Ovary (tissue), 3 donors: ENCODE measurements around the gene SCEL.

ENCODE experiments used
- EP300 ChIP-seq: sonication (generic); formaldehyde crosslinking; IDR thresholded peaks from one replicate; pipeline ENCODE4 v1.6.1; 2017; ENCODE audit warnings: antibody characterized with exemption
- POLR2A ChIP-seq: fragments of 450-650 bp; IDR thresholded peaks from one replicate; pipeline ENCODE4 v1.6.1; 2017; ENCODE audit warnings: antibody characterized with exemption, mild to moderate bottlenecking, moderate library complexity
- TF ChIP-seq, protein P1 (sequence below), 3 donors: fragments of 450-650 bp in 2 of 3; fragments of 200-600 bp in 1 of 3; IDR thresholded peaks; one replicate each; pipeline versions ENCODE4 v1.5.1 to v1.8.0; 2016 to 2022; ENCODE audit warnings: antibody characterized with exemption in 3 of 3, mild to moderate bottlenecking in 1 of 3
- donor health status: DM: no; HTN: no; CAD: no.

DNA sequence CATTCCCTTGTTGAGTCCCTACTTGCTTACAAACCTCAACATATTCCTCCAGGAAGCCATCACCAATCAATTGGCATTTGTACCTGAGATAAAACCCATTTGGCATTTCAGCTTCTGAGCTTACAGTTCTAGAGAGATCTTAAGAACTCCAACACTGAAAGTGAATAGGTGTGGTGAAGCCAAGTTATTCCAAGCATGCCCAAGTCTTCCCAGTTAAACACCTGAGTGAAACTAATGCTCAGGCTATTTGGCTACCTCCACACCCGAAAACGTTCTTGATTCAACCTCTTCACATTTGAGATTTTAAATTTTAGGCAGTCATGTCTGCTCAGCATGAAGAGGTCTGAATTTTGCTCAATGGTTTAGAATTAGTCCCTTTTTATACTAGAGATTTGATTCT is 2.5 kb upstream of the SCEL start:
- TF ChIP-seq, protein P1, sequence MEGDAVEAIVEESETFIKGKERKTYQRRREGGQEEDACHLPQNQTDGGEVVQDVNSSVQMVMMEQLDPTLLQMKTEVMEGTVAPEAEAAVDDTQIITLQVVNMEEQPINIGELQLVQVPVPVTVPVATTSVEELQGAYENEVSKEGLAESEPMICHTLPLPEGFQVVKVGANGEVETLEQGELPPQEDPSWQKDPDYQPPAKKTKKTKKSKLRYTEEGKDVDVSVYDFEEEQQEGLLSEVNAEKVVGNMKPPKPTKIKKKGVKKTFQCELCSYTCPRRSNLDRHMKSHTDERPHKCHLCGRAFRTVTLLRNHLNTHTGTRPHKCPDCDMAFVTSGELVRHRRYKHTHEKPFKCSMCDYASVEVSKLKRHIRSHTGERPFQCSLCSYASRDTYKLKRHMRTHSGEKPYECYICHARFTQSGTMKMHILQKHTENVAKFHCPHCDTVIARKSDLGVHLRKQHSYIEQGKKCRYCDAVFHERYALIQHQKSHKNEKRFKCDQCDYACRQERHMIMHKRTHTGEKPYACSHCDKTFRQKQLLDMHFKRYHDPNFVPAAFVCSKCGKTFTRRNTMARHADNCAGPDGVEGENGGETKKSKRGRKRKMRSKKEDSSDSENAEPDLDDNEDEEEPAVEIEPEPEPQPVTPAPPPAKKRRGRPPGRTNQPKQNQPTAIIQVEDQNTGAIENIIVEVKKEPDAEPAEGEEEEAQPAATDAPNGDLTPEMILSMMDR (IDR thresholded peaks at IDR 0.05), result no peak
- TF ChIP-seq EP300, result no peak
- TF ChIP-seq POLR2A, result no peak
